ENCODE results near the gene A1CF. TPM values are rescaled to one million over a fixed set of nuclear protein-coding genes. Genes with fewer than 3 reads are reported as not detected.

The A1CF gene
- total and polyA plus RNA-seq, 12 donors, result 0.04 to 0.07 (median 0.04) TPM; not detected in 9

DNA sequence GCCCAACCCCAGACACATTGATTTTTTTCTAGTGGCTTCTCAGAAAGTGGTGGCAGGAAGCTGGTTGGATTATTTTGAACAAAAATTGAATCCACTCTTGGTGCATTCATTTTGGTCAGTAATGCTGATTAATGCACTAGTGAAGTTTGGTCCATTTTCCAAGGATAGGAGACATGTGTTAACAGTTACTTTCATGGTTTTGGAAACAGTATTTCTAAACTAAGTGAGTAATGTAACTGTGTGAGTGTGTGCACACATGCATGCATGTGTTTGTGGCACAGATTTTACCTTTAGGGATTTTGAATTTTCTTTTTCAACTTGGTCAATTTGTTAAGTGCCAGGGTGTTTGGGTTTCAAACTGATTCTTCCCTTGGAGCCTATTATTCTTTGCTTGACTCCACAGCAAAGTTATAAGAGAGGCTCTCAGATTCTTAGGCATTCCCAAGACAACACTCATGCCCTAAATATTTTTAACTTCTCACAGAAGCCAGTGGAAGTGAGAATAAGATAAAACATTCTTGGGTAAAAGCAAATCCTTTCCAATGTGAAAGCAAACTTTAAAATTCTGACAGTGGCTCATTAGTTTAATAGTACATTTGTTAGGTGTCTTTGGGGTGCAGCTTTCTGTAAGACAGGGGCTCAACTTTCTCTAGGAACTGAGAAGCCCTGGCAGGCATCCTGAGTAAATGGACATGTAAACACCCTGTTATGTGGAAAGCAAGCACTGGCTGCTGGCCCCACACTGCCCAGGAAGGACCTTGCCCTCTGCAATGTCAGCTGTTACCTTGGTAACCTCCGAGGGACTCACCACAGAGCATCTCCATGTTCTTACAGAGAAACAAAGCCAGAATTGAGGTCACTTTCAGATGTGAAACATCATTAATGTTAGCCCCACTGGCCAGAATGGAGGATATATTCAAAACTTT lies 77.3 kb downstream of the A1CF start:
- H3K9me3 ChIP-seq (replicated peaks in 1 of 3), result no peaks in the 10 kb centered on the region
- no peaks in the 10 kb centered on the region for H3K4me1 ChIP-seq (replicated peaks in 1 of 2)
- TF ChIP-seq, protein P1, sequence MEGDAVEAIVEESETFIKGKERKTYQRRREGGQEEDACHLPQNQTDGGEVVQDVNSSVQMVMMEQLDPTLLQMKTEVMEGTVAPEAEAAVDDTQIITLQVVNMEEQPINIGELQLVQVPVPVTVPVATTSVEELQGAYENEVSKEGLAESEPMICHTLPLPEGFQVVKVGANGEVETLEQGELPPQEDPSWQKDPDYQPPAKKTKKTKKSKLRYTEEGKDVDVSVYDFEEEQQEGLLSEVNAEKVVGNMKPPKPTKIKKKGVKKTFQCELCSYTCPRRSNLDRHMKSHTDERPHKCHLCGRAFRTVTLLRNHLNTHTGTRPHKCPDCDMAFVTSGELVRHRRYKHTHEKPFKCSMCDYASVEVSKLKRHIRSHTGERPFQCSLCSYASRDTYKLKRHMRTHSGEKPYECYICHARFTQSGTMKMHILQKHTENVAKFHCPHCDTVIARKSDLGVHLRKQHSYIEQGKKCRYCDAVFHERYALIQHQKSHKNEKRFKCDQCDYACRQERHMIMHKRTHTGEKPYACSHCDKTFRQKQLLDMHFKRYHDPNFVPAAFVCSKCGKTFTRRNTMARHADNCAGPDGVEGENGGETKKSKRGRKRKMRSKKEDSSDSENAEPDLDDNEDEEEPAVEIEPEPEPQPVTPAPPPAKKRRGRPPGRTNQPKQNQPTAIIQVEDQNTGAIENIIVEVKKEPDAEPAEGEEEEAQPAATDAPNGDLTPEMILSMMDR (IDR thresholded peaks at IDR 0.05), result no peak
- intact Hi-C loops (cut with DNase I), result no loop called here
- peaks cover 2% of the 10 kb centered on the region for H3K27me3 ChIP-seq
- no peak for DNase-seq
- H3K36me3 ChIP-seq (replicated peaks in 1 of 2), result no peaks in the 10 kb centered on the region
- H3K4me3 ChIP-seq, result no peak overlapping the region
- 13 to 38% (median 17%) methylated on average over 1 of the region's 1 CpG for WGBS, 4 donors
- H3K27ac ChIP-seq, result no peak overlapping the region

DNA sequence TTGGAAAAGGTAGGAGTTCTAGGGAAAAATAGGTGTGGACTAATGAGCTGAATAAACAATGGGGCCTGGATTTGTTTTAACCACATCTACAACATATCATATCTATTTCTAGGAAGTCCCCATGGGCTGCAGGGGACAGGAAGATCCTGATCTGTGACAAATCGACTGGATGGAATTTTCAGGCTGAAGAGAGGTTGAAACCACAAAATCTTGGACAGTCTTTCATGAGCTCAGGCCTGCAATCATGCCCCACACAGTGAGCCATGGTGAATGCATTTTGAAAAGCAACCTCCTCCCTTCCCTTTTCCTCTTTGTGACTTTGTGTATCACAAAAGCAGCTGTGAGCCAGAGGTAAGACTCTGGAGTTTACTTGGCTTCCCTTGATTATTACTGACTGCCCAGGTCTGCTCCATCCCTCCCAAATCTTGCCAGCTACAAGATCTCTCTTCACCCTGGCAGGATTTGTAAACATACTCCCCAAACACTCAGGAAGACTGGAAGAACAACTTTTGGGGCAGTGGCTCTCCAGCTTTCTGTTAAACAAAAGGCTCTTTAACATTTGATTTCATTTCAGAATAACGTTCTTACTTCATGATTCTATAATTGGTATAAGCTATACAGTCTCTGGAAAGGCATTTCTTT lies 79.3 kb downstream of the A1CF start:
- H3K4me3 ChIP-seq, result no peak overlapping the region
- TF ChIP-seq, protein P1 (IDR thresholded peaks at IDR 0.05), result no peak
- no peak for TF ChIP-seq POLR2A (IDR thresholded peaks at IDR 0.05)
- 47 to 67% (median 52%) methylated on average over 2 of the region's 2 CpGs for WGBS, 4 donors
- peaks cover 2% of the 10 kb centered on the region for H3K27me3 ChIP-seq
- H3K9me3 ChIP-seq (replicated peaks in 1 of 3), result no peaks in the 10 kb centered on the region
- DNase-seq, result no peak
- H3K36me3 ChIP-seq (replicated peaks in 1 of 2), result no peaks in the 10 kb centered on the region
- intact Hi-C loops (cut with DNase I), result no loop called here
- no peak overlapping the region for H3K27ac ChIP-seq
- H3K4me1 ChIP-seq (replicated peaks in 1 of 2), result no peaks in the 10 kb centered on the region

DNA sequence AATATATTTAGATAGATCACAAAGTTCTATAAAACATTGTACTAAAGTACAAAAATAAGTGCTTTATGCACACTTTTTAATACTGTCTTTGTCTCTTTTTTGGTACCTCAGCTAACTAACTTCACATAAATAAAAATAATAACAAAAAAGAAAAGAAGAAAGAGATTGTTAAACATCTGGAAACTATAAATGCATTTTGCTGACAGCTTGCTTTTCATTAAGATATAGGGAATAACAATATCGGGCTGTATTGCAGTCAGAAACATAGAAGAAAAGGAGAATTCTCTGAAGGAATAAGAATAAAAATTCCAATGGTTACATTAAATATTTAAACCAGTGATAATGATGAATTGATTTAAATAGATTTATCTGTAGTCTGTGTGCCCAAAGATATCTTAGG lies 85.8 kb downstream of the A1CF start:
- no peak for DNase-seq
- TF ChIP-seq POLR2A (IDR thresholded peaks at IDR 0.05), result no peak
- TF ChIP-seq, protein P1 (IDR thresholded peaks at IDR 0.05), result no peak
- H3K27ac ChIP-seq, result no peak overlapping the region
- no peak overlapping the region for H3K4me3 ChIP-seq
- no peaks in the 10 kb centered on the region for H3K36me3 ChIP-seq (replicated peaks in 1 of 2)
- no peaks in the 10 kb centered on the region for H3K27me3 ChIP-seq
- no peaks in the 10 kb centered on the region for H3K9me3 ChIP-seq (replicated peaks in 1 of 3)
- WGBS, 4 donors, result 79 to 88% (median 82%) methylated on average over 1 of the region's 1 CpG
- intact Hi-C loops (cut with DNase I), result no loop called here
- no peaks in the 10 kb centered on the region for H3K4me1 ChIP-seq (replicated peaks in 1 of 2)

DNA sequence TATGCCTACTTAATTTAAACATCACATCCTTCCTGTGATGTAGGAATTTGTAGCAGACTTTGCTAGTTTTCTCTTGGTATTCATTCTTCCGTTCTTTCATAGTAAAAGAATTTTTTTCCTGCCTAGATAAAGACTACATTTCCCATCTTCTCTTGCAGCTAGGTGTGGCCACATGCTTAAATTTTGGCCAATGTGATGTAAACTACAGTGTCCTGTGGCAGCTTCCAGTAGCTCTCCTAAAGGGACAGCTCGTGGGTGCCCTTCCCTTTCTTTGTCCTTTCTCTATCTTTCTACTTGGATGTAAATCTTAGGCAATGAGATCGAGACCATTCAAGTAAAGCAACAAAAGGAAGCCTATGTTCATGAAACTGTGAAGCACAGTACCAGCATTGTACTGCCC lies 87.1 kb downstream of the A1CF start:
- Histone ChIP-seq H3K36me3 (replicated peaks in 1 of 2) (no peaks in the 10 kb centered on the region), H3K4me3 (no peak overlapping the region), H3K4me1 (replicated peaks in 1 of 2) (no peaks in the 10 kb centered on the region), H3K27me3 (no peaks in the 10 kb centered on the region), H3K9me3 (replicated peaks in 1 of 3) (no peaks in the 10 kb centered on the region), H3K27ac (no peak overlapping the region)
- TF ChIP-seq, protein P1 (IDR thresholded peaks at IDR 0.05), result no peak
- no peak for TF ChIP-seq POLR2A (IDR thresholded peaks at IDR 0.05)
- intact Hi-C loops (cut with DNase I), result no loop called here
- 60 to 74% (median 69%) methylated on average over 3 of the region's 3 CpGs for WGBS, 4 donors
- DNase-seq, result no peak
